ENCODE data around the gene TWSG1.

DNA sequence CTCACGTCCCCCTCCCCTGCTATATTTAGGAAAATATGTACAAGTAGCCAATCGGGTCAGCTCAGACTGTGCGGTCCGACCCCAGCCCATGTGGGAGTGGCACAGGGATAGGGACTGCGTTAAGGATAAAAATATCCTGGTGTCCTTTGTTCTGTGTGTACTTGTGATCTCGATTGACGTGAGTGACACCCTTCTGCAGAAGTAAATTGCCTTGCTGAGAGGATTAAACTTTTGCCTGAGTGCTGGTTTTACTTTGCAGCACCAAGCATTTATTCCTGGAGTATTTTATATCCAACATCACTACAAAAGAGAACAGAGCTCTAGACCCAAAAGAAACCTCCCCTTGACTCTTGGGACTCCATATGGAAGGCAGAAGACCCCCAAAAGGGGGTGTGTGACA lies 112.8 kb downstream of the TWSG1 start:
- TF ChIP-seq, protein P1, sequence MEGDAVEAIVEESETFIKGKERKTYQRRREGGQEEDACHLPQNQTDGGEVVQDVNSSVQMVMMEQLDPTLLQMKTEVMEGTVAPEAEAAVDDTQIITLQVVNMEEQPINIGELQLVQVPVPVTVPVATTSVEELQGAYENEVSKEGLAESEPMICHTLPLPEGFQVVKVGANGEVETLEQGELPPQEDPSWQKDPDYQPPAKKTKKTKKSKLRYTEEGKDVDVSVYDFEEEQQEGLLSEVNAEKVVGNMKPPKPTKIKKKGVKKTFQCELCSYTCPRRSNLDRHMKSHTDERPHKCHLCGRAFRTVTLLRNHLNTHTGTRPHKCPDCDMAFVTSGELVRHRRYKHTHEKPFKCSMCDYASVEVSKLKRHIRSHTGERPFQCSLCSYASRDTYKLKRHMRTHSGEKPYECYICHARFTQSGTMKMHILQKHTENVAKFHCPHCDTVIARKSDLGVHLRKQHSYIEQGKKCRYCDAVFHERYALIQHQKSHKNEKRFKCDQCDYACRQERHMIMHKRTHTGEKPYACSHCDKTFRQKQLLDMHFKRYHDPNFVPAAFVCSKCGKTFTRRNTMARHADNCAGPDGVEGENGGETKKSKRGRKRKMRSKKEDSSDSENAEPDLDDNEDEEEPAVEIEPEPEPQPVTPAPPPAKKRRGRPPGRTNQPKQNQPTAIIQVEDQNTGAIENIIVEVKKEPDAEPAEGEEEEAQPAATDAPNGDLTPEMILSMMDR (conservative IDR thresholded peaks at IDR 0.05; ENCODE audit: low read length), result no peak
- no peak for TF ChIP-seq EZH2phosphoT487 (IDR thresholded peaks at IDR 0.05; ENCODE audit: borderline replicate concordance)
